SJCRH30 (cell line): ENCODE measurements around the gene KCNJ18. TPM values are rescaled to one million over a fixed set of nuclear protein-coding genes. Genes with fewer than 3 reads are reported as not detected.
A peak's percentile ranks its signal among the peaks of the same experiment; 100 is the strongest.
"Not testable (repeated sequence)": the region's sequence is repeated elsewhere in the genome, so short reads cannot be mapped to it uniquely, and the experiment has no call there.

Experiments used
- DNase-seq, 2 experiments: peaks; one replicate each; pipeline ENCODE4 v3.0.0-alpha.2; 2015 to 2020
- H3K27ac ChIP-seq: fragments of 250-450 bp; sonication (Bioruptor Pico); 2 replicates; pipeline ENCODE4 v1.5.1; 2020; ENCODE audit warnings: mild to moderate bottlenecking, moderate library complexity
- H3K27me3 ChIP-seq: fragments of 250-450 bp; sonication (Bioruptor Pico); 2 replicates; pipeline ENCODE4 v1.5.1; 2020; ENCODE audit warnings: mild to moderate bottlenecking, moderate library complexity
- H3K36me3 ChIP-seq: fragments of 250-450 bp; sonication (Bioruptor Pico); 2 replicates; pipeline ENCODE4 v1.5.1; 2020; ENCODE audit warnings: mild to moderate bottlenecking, moderate library complexity
- H3K4me1 ChIP-seq: fragments of 250-450 bp; sonication (Bioruptor Pico); 2 replicates; pipeline ENCODE4 v1.5.1; 2020; ENCODE audit warnings: mild to moderate bottlenecking, moderate library complexity
- H3K4me3 ChIP-seq: fragments of 250-450 bp; sonication (Bioruptor Pico); 2 replicates; pipeline ENCODE4 v1.5.1; 2020; ENCODE audit warnings: mild to moderate bottlenecking, moderate library complexity
- H3K9me3 ChIP-seq: fragments of 250-450 bp; sonication (Bioruptor Pico); replicated peaks from 2 replicates; pipeline ENCODE4 v1.5.1; 2020; ENCODE audit warnings: mild to moderate bottlenecking, moderate library complexity
- total RNA-seq: library from RNA; depleted of rRNA; stranded (reverse); fragments of >200 nt; shearing (Covaris generic); gene quantifications from 2 replicates; pipeline ENCODE4 v1.2.3, GENCODE V29; 2014

The KCNJ18 gene
- total RNA-seq, 1 experiment from 2014 or later, result not detected

DNA sequence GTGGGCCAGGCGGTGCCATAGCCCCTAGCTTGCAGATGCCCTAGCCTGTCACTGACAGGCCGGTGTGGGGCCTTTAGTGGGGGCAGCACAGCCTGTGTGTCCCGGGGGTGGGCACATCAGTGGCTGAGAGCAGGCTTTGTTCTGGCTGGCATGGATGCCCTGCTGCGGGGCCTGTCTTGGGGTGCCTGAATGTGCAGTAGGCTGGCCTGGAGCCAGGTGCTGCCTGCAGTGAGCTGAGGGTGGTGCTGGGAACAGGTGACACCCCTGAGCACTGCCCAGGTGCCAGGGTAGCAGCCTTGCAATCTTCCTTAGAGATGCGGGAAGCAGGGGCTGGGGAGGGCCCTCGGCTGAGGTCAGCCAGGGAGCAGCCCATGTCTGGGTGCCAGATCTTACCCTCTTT, 8.8 kb downstream of the KCNJ18 start:
- not testable (repeated sequence) for H3K4me1 ChIP-seq, H3K4me3 ChIP-seq, H3K27ac ChIP-seq, DNase-seq, H3K36me3 ChIP-seq, H3K9me3 ChIP-seq
- peaks cover 17% of the 10 kb centered on the region; the same call in 1 of the 2 replicates for H3K27me3 ChIP-seq

DNA sequence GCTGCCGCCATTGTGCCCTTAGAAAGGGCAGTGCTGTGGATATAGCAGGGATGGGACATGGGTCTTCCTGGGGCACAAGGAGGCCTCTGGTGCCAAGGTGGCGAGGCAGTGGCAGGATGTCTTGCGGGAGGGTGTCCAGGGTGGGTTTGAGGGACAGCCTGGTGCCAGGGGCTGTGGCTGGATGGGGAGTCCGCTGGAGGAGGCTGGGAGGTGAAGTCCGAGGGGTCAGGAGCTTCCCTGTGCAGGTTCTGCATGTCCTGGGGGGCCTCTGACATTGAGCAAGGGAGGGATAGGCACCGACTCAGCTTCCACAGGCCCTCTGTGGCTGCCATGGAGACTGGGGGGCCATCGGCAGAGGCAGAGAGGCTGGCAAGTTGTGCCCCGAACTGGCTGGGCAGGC, 9.7 kb downstream of the KCNJ18 start:
- not testable (repeated sequence) for DNase-seq, H3K36me3 ChIP-seq, H3K4me3 ChIP-seq, H3K9me3 ChIP-seq, H3K4me1 ChIP-seq, H3K27ac ChIP-seq
- H3K27me3 ChIP-seq, result peaks cover 17% of the 10 kb centered on the region; the same call in 1 of the 2 replicates

- H3K36me3 ChIP-seq, H3K27ac ChIP-seq, H3K9me3 ChIP-seq, H3K4me1 ChIP-seq, DNase-seq, H3K4me3 ChIP-seq: not testable (repeated sequence)
- peaks cover 17% of the 10 kb centered on the region; the same call in 1 of the 2 replicates for H3K27me3 ChIP-seq
Observed at GRCh38 chr17:21702521-21702920, 10.2 kb downstream of the KCNJ18 start.

DNA sequence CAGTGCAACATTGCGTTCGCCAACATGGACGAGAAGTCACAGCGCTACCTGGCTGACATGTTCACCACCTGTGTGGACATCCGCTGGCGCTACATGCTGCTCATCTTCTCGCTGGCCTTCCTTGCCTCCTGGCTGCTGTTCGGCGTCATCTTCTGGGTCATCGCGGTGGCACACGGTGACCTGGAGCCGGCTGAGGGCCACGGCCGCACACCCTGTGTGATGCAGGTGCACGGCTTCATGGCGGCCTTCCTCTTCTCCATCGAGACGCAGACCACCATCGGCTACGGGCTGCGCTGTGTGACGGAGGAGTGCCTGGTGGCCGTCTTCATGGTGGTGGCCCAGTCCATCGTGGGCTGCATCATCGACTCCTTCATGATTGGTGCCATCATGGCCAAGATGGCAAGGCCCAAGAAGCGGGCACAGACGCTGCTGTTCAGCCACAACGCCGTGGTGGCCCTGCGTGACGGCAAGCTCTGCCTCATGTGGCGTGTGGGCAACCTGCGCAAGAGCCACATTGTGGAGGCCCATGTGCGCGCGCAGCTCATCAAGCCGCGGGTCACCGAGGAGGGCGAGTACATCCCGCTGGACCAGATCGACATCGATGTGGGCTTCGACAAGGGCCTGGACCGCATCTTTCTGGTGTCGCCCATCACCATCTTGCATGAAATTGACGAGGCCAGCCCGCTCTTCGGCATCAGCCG, 10.8 kb downstream of the KCNJ18 start:
- not testable (repeated sequence) for H3K36me3 ChIP-seq, H3K4me3 ChIP-seq, H3K27ac ChIP-seq, H3K4me1 ChIP-seq, H3K9me3 ChIP-seq, DNase-seq
- peaks cover 22% of the 10 kb centered on the region; the same call in 1 of the 2 replicates for H3K27me3 ChIP-seq

- not testable (repeated sequence) for H3K9me3 ChIP-seq, H3K27ac ChIP-seq, H3K4me1 ChIP-seq, H3K36me3 ChIP-seq, H3K4me3 ChIP-seq
- peaks cover 22% of the 10 kb centered on the region; the same call in 1 of the 2 replicates for H3K27me3 ChIP-seq
- DNase-seq, result peak in 1 of 2 experiments; percentile 18
Observed at GRCh38 chr17:21703891-21704872, 11.9 kb downstream of the KCNJ18 start.

DNA sequence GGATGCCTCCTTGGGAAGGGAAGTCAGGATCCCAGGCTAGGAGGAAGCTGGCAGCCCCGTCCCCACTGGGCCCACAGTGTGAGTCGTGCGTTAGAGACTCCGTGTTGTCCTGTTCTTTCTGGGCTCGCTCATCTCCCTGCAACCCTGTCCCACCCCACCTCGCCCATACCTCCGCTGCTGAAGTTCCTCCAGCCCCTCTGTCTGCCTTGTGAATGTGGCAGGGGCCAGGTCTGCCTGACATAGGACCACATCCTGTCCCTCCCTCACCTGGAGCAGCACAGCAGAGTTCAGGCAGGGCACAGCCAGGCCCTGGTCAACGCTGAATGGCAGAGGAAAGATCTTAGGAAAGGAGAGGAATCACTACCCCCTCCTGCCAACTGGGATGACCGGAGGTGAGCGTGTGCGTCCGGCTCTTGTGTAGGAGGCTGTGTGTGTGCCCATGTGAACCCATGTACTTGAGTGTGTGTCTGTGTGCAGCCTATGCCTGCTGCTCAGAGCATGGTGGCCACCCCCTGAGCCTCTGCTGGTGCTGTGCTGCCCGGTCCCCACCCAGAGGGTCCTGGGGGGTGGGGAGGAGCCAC, 12.8 kb downstream of the KCNJ18 start:
- Histone ChIP-seq H3K36me3 (no peaks in the 10 kb centered on the region), H3K4me1 (no peaks in the 10 kb centered on the region), H3K27ac (no peak overlapping the region), H3K4me3 (no peak overlapping the region), H3K9me3 (no peaks in the 10 kb centered on the region), H3K27me3 (peaks cover 19% of the 10 kb centered on the region; the same call in 1 of the 2 replicates)
- no peak for DNase-seq

- H3K4me1 ChIP-seq, H3K9me3 ChIP-seq, H3K4me3 ChIP-seq, DNase-seq, H3K27ac ChIP-seq, H3K36me3 ChIP-seq: not testable (repeated sequence)
- peaks cover 19% of the 10 kb centered on the region; the same call in 1 of the 2 replicates for H3K27me3 ChIP-seq
Observed at GRCh38 chr17:21705746-21706145, 13.4 kb downstream of the KCNJ18 start.

GRCh38 chr17:21706546-21706945, 14.2 kb downstream of the KCNJ18 start:
- not testable (repeated sequence) for H3K36me3 ChIP-seq, H3K4me3 ChIP-seq, H3K27ac ChIP-seq, H3K9me3 ChIP-seq, H3K4me1 ChIP-seq, DNase-seq
- H3K27me3 ChIP-seq, result peaks cover 19% of the 10 kb centered on the region; the same call in 1 of the 2 replicates

GRCh38 chr17:21707131-21707530, 14.8 kb downstream of the KCNJ18 start:
- H3K27ac ChIP-seq, DNase-seq, H3K4me1 ChIP-seq, H3K9me3 ChIP-seq, H3K4me3 ChIP-seq, H3K36me3 ChIP-seq: not testable (repeated sequence)
- peaks cover 25% of the 10 kb centered on the region; the same call in 1 of the 2 replicates for H3K27me3 ChIP-seq

DNA sequence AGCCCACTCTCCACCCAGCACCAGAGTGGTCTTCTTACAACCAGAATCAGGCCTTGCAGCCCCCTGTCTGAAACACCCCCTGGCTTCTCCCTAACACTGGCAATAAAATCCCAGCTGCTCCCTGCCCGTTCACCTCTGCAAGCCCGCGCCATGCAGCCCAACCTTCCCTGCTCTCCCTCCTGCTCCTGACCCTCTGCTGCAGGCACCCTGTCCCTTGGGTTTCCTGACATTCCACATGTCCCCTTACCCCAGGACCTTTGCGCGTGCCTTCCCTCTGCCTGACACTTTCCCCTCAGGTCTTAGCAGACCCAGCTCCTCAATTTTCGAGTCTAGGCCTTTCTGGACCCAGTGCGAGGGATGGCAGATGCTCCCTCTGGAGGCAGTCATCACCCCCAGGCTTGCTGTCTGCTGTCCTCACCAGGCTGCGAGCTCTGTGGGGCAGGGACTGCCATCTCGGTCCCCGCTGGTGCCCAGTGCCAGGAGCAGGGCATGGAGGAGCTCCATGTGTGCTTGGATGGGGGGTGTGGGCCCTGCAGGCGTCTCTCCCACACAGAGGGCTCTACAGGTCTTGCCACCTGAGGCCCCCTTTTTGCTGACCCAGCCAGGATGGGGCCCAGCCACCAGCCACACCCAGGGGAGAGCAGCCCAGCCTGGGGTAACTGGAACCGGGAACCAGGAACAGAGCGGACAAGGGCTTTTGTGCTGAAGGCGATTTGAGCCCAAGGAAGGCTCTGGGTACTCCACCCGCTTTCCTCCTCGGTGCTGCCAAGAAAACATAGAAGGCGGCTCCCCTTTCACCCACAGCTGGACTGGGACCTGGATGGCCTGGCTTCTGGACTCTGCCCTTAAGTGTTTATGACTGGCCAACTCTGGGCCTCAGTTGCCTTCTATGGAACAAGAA, 15.6 kb downstream of the KCNJ18 start:
- DNase-seq, H3K36me3 ChIP-seq, H3K4me3 ChIP-seq, H3K4me1 ChIP-seq, H3K27ac ChIP-seq, H3K9me3 ChIP-seq: not testable (repeated sequence)
- H3K27me3 ChIP-seq, result peaks cover 25% of the 10 kb centered on the region; the same call in 1 of the 2 replicates

- H3K9me3 ChIP-seq, H3K27ac ChIP-seq, H3K4me1 ChIP-seq, H3K36me3 ChIP-seq, H3K4me3 ChIP-seq: not testable (repeated sequence)
- peak in 1 of 2 experiments; percentile 15 for DNase-seq
- peaks cover 24% of the 10 kb centered on the region for H3K27me3 ChIP-seq
Observed at GRCh38 chr17:21708612-21709535, 16.6 kb downstream of the KCNJ18 start.

GRCh38 chr17:21709994-21710393, 17.7 kb downstream of the KCNJ18 start:
- H3K27me3 ChIP-seq, result peaks cover 23% of the 10 kb centered on the region
- not testable (repeated sequence) for H3K4me1 ChIP-seq, H3K27ac ChIP-seq, H3K9me3 ChIP-seq, H3K36me3 ChIP-seq, H3K4me3 ChIP-seq
- DNase-seq, result peak in 1 of 2 experiments; percentile 5

- H3K4me1 ChIP-seq, H3K36me3 ChIP-seq, DNase-seq, H3K4me3 ChIP-seq, H3K9me3 ChIP-seq, H3K27ac ChIP-seq: not testable (repeated sequence)
- peaks cover 19% of the 10 kb centered on the region for H3K27me3 ChIP-seq
Observed at GRCh38 chr17:21710486-21710885, 18.2 kb downstream of the KCNJ18 start.
